Right ventricle myocardium inferior (tissue), 1 donor: ENCODE measurements around the gene IL12B. TPM values are rescaled to one million over a fixed set of nuclear protein-coding genes. Genes with fewer than 3 reads are reported as not detected.
"Not testable (repeated sequence)": the region's sequence is repeated elsewhere in the genome, so short reads cannot be mapped to it uniquely, and the experiment has no call there.

Experiments
- ATAC-seq: fragments of 200-7000 bp; cut with Tn5 transposase; one replicate; pipeline ENCODE4 v1.9.1; 2020; ENCODE audit warnings: mild to moderate bottlenecking, moderate library complexity
- DNase-seq: peaks from one replicate; pipeline ENCODE4 v3.0.0; 2021; ENCODE audit errors: missing footprints
- intact Hi-C: fragments of 100-400 bp; cut with DNase I; formaldehyde crosslinking; loops from one replicate; pipeline ENCODE4 v1.11.0; 2022
- long read RNA-seq: library from polyadenylated mRNA; unstranded; transcript quantifications from one replicate; pipeline ENCODE4 v2.0.0, GENCODE V29; 2021
- total RNA-seq: library from RNA; stranded (reverse); fragmentation: NEBNext Ultra II Directional; extraction: Animal tissue kit (Norgen Biotek cat#: 25700); gene quantifications from one replicate; pipeline ENCODE4 v1.2.1, GENCODE V29; 2021
- donor health status: DM: no; HTN: yes; CAD: no; lungs with severe emphysema.

IL12B gene
- total RNA-seq: not detected
- long read RNA-seq: 0 reads

DNA sequence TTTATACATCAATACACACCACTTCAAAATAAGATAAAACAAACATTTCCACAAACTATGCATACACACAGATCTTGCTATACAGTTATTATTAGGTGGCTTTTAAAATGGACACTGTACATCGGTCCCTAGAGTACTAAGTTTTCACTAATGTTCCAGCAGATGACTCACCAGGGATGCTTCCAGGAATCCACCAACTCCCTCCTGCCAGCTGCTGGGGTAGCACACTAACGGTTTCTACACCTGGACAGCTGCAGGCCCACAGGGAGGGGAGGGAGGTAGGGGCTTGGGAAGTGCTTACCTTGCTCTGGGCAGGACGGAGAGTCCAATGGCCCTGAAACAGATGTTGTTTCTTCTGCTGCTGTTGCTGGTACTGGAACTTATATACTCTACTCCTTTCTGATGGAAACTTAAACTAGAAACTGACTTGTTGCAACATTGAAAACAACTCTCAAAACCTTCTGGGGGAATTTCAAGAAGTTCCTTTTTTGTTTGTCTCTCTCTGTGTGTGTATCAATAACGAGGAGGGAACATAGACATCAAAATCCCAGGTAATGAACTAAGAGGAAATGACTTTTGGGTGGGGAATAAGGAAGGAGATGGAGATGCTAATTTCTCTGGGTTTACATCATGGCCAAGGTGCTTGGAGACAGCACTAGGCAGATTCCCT is at the start of gene IL12B:
TSS of gene IL12B (minus strand) at position 357 of the 670 bp plus-strand sequence. CDS start 3,705 bp downstream, outside the sequence.
- DNase-seq (no peak), ATAC-seq (no peak)
- intact Hi-C loops: loop anchor here (5.0 to 10.0 kb wide), 2 partner anchors 105 to 652 kb away; no protein-coding TSS in a partner anchor

DNA sequence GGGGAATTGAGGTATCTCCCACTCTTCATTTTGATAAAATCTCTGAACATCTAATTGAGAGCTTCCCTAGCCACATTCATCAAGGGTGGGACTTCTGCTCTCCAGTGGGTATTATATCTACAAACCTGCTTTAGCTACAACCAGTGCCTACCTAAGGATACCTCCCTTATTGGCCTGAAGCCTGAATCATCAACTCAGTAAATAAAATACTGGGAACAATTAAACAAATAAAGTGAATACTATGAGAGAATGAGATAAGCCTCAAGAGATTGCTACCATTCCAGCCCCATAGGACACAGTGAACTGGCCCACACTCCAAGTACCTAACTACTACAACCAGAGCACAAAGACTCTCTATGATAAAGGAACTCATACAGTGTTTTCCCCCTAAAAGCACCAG is 47.4 kb upstream of the IL12B start:
- ATAC-seq: no peak
- intact Hi-C loops: no loop called here

DNA sequence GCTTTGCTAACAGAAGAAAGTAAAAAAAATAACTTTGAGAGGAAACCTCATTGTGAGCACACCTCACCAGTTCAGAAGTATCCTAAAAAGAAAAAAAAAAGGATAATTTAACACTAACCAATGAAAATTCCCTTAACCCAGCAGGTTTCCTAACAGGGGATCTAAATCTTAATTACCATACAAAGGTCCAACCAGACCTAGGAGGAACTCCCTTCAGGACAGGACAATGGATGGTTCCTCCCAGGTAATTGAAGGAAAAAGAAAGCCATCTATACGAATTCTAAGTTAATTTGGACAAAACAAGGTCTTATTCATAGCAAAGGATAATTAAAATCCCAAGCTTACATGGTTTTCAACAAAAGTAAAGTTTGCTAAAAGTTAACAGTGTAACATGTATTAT is 37.6 kb upstream of the IL12B start:
- ATAC-seq, intact Hi-C loops, DNase-seq: not testable (repeated sequence)

More for the DNA sequence above, 47.4 kb upstream of the IL12B start:
- no peak for DNase-seq

DNA sequence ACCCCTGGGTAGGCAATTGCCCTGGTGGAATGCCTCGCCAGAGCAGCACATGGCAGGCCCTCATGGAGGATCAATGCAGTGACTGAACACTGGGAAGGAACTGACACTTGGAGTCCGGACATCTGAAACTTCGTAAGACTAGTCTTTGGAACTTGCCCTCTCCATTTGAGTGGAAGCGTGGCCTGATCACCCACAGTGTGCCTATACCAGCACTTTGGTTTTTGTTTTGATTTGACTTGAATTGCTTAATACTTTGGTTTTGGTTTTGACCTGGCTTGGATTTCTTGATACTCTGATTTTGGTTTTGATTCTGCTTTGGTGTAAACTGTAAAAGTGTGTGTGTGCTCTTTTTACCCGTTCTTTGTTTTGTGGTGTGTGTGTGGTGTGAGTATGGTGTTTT is 36.5 kb upstream of the IL12B start:
- ATAC-seq, intact Hi-C loops, DNase-seq: not testable (repeated sequence)

DNA sequence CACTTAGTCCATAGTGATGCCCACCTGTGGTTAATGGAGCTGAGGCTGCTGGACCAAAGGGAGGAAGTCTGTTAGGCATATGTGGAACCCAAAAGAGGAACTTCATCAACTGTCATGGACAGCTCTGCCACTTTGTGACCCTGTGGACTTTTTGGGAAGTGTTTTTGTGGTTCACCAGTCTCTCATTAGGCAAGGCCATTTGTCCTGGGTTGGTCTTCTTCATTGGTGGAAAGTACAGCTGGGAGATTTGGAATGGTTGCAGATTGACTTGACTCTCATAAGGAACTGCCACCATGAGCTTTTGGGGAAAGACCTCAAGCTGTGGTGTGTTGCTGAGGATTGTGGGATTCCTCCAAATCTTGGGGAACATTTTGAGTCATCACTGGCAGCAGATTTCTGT is 31.9 kb upstream of the IL12B start:
- intact Hi-C loops: no loop called here
- DNase-seq (no peak), ATAC-seq (peak; percentile 74)

- intact Hi-C loops, ATAC-seq, DNase-seq: not testable (repeated sequence)
Observed at GRCh38 chr5:159359871-159360270, 29.6 kb upstream of the IL12B start.

- DNase-seq: no peak
- ATAC-seq: no peak
- intact Hi-C loops: no loop called here
Observed at GRCh38 chr5:159359408-159359807, 29.1 kb upstream of the IL12B start.

DNA sequence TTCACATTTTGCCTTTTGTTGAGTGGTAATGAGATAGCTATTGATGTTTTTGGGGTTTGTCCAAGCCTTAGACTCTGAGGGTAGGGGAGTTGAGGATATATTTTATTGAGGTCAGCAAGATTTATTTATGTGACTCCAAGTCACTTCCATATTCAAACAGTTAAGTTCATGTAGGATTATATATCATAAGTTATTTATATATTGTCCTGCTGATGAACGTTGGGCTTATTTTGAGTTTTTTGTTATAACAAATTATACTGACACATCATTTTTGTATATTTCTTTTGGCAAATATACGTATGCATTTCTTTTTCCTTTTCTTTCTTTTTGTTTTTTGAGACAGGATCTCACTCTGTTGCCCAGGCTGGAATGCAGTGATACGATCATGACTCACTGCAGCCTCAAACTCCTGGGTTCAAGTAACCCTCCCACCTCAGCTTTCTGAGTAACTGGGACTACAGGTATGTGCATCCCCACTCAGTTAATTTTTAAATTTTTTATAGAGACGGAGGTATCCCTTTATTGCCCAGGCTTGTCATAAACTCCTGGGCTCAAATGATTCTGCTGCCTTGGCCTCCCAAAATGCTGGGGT is 23.5 kb upstream of the IL12B start:
- intact Hi-C loops: no loop called here
- no peak for DNase-seq
- no peak for ATAC-seq

DNA sequence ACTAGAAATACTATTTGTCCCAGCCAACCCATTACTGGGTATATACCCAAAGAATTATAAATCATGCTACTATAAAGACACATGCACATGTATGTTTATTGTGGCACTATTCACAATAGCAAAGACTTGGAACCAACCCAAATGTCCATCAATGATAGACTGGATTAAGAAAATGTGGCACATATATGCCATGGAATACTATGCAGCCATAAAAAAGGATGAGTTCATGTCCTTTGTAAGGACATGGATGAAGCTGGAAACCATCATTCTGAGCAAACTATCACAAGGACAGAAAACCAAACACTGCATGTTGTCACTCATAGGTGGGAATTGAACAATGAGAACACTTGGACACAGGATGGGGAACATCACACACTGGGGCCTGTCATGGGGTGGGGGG is 20.4 kb upstream of the IL12B start:
- intact Hi-C loops, DNase-seq, ATAC-seq: not testable (repeated sequence)

DNA sequence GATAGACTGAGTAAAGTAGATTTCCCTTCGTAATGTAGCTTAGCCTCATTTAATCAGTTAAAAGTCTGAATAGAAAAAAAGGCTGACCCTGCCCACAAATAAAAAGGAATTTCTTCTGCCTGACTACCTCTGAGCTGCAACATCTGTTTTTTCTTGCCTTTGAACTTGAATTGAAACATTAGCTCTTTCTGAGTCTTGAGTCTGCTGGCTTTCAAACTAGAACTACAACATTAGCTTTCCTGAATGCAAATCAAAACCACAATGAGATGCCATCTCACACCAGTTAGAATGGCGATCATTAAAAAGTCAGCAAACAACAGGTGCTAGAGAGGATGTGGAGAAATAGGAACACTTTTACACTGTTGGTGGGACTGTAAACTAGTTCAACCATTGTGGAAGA is 19.9 kb upstream of the IL12B start:
- DNase-seq, intact Hi-C loops, ATAC-seq: not testable (repeated sequence)

DNA sequence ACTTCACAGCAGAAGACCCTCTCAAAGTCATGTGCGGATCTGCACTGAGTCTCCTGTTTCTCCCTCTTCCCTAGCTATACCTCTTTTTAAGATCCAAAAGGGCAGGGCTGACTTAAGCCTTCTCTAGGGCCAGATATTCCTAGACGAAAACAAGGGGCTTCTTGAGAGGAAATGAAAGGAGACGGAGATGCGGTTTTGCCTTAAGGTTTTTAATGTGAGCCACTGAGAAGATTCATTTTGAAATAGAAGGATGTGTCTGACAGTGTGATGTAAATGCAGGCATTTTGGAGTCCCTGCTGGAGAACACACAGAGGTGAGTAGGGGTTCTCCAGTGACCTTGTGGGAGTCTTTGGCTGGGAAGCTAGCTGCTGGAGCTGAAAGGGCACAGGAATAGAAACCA is 15.6 kb upstream of the IL12B start:
- ATAC-seq (no peak), DNase-seq (no peak)
- intact Hi-C loops: no loop called here

GRCh38 chr5:159345336-159345735 is 15.0 kb upstream of the IL12B start:
- ATAC-seq (peak; percentile 71), DNase-seq (no peak)
- intact Hi-C loops: no loop called here

GRCh38 chr5:159343295-159344094 is 13.2 kb upstream of the IL12B start:
- no peak for DNase-seq
- intact Hi-C loops: no loop called here
- ATAC-seq: no peak

DNA sequence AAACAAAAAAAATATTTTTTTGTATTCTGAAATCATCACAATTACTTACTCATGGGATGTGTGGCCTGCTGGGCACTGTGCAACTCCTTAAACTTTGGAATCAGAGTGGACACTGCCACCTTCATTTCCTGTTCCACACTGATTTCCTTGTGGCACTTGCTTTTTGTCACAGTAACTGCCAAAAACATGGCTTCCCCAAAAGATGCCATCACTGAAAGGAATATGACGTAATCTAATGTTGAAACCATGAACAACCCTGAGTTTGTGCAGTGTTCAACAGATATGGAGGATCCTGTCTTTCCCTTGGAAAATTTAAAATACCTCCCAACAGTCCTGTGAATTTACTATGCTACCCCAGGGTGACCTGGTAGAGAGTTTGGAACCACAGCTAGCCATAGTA is 12.6 kb upstream of the IL12B start:
- intact Hi-C loops: no loop called here
- DNase-seq (no peak), ATAC-seq (no peak)

DNA sequence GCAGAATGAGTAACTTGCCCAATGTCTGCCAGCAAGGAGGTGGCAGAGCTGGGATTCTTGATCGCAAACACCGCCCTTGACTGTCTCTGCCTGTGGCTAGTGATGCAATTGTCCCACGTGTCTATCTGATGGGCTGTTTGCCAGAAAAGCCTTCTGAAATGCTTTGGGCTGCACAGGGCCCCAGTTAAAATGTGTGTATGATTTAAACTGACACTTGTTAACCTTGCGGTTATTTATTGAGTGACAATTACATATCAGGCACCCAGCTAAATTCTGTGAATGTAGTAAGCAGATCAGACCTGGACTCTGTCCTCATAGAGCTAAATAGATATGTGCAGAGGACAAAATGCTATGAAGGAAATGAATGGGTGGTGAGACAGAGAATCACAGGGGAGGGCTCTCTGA is 11.6 kb upstream of the IL12B start:
- intact Hi-C loops: no loop called here
- no peak for DNase-seq
- ATAC-seq: peak; percentile 74

DNA sequence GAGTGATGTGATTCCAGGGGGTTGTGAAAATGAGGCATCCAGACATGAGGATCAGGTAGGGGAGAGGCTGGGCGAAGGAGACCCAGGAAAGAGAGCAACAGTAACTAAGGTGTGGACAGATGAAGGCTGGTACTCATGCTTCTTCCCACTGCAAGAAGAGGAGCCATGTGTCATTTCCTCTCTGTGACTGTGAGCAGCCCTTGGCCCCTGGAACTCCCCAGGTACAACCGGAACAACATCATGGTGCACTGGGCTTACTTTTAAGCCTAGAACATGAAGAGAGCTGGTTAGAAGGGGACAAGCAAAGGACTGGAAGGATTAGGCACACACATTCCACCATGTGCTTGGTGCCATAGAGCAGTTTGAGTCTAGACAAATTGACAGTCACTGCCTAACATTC is 10.9 kb upstream of the IL12B start:
- intact Hi-C loops: no loop called here
- DNase-seq: no peak
- ATAC-seq: no peak

DNA sequence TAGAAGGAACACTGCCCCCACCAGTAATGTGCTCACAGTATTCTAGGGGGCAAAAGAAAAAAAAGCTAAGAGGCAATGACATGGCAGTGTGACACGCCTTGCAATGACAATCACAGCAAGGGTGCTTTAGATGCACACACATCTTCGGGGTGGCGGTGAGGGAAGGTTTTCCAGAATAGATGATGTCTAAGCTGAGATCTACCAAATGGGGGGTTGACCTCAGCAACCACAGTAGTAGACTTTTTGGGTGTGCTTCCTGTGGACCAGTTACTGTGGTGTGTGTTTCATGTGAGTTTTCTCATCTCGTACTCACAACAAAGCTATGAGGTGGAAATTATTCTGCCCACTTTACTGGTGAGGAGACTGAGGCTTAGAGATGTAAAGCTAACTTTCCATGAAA is 10.2 kb upstream of the IL12B start:
- DNase-seq: no peak
- intact Hi-C loops: no loop called here
- no peak for ATAC-seq

DNA sequence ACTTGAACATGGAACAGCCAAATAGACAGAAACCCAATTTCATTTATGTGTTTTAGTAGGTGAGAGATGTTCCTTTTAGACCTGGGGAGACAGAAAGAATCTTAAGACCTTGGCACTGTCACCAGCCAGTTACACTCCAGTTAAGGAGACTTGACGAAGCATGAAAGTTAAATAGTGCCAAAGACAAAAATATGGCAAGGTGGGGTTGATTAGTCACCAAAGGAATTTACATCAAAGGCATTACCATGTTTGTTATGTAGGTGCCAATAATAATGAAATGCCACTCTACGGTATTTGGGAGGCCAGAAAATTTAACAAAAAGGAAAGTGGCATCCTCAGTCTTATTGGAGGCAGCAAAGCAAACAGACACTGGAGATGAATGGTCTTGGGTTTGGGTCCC is 9.2 kb upstream of the IL12B start:
- intact Hi-C loops: loop anchor here (10.0 kb wide), 1 partner anchor 95 kb away; no protein-coding TSS in a partner anchor

GRCh38 chr5:159338118-159338517 is 7.8 kb upstream of the IL12B start:
- intact Hi-C loops: loop anchor here (10.0 kb wide), 1 partner anchor 97 kb away; no protein-coding TSS in a partner anchor
- no peak for ATAC-seq
- no peak for DNase-seq

More for the DNA sequence above, 9.2 kb upstream of the IL12B start:
- ATAC-seq (no peak), DNase-seq (no peak)
